Stimulated activated CD4-positive, alpha-beta T cell treated with anti-CD3 and anti-CD28 coated beads, Interleukin-12 subunit alpha, Interleukin-12 subunit beta, amount 100 ng/mL, for 24 hours (primary cell): Measurements from ENCODE around the gene PDGFRA.
A peak's percentile ranks its signal among the peaks of the same experiment; 100 is the strongest.
"Not testable (repeated sequence)": the region's sequence is repeated elsewhere in the genome, so short reads cannot be mapped to it uniquely, and the experiment has no call there.

Experiments
- DNase-seq, 2 experiments: peaks; one replicate each; pipeline ENCODE4 v3.0.0-alpha.2; 2020; ENCODE audit warnings: low read depth in 2 of 2

Gene PDGFRA

DNA sequence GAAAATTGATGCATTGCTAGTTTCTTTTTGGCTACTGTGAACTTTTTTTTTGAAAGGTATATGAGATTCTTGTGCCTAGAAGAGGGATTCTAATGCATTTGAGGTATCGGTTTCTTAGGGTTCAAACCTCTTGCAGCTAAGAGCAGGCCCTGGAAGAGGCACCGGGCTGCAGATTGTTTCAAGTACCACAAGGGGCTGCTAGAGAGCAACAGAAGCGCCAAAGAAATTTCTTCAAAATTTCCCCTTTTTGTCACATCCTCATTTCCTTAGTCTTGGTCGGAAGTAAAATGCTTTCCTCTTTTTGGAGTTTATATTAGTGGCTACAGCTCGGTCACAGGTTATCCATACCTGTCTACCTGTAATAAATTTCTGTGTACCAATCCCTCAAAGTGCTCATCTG is 89.8 kb downstream of the PDGFRA start:
- no peak for DNase-seq

DNA sequence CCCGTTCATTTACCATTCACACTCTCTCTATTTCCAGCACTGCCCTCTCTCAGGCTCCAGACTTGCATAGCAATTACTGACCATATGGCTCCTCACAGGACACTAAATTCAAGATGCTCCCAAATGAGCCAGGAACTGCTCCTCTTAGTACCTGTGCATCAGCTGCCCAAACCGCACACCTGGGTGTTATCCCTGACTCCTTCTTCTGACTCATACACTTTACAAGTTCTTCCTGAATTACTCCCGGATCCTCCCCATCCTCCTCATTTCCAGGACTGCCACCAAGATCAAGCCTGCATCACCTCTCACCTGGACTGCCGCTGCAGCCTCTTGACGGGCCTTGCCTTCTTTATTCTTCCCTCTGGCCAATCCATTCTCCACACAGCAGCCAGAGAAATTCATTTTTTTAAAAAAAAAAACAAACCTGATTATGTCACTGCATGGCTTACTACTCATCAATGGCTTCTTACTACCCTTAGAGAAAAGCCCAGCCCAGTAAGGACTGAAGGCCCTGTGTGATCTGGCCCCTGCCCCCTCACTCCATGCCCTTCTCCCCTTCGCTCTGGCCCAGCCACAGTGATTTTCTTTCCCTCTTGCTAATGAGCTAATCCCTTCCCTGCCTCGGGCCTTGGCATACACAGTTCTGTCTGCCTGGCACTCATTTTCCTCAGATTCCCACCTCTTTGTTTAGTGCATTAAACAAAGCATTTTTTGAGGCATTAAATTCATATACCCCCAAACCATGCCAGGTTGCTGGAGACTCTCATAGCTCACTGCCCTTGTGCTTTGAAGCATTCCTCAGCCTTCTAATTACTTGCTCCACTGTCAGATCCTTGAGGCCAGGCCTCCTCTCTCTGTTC is 92.0 kb downstream of the PDGFRA start:
- DNase-seq = no peak

DNA sequence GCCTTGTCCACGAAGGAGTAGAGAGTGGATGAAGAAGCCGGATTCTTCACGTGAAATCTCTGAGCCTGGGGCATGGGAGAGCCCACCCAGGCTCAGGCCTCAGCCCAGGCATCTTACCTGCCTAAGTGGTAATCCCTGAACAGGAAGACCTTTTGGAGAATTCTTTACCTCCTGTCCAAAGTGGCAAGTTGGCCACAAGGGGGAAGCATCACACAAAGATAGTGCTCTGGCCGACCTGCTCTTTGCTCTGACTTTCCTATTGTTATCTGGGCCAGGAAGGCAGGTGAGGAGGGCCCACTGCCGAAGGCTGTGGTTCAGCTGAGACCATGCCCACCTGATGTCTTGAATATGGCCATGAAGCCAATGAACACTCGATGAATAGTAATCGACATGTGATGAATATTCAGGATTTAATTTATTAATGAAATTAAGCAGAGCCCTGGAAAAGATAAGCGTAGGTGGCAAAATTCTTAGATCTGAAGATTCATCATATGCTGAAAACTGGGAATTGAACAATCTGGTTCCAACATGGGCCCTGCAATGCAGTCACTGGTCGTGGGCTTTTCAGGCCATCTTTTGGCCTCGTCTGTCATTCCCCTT is 93.8 kb downstream of the PDGFRA start:
- peak; percentile 7 to 44 for DNase-seq

DNA sequence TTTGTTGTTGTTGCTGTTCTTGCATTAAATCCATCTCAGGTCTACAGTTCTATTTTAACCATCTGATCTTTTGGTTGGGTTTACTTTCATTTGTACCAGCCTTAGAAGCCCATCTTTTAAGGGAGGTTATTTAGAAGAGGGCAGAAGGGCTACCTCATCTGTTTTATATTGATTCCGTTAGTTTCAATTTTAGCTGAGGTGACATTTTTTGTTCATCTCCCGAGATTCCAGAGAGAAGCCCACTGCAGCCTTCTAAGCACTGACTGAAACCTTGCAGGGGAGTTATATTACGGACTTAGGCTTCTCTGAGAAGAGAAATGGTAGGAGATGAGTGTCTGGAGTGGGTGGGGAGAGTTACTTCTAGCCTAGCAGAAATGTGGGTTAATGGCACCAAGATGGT is 101.8 kb downstream of the PDGFRA start:
- DNase-seq = no peak

DNA sequence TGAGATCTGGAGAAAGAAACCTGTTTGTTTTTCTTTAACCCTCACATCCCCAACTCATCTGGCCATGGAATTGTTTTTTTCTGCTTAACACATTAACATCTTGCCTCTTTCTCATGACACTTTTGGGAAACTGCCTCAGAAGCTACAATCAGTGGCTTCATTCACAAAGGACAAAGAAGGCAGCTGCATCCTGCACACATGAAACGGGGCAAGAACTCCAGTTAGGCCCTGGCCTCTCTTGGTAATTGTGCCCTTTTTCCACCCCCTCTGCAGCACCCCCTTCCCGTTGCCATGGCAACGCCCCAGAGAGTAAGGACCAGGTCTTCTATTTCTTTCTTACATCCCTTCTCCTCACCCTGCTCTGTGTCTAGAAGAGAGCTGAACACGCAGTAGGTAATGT is 103.4 kb downstream of the PDGFRA start:
- DNase-seq = no peak

DNA sequence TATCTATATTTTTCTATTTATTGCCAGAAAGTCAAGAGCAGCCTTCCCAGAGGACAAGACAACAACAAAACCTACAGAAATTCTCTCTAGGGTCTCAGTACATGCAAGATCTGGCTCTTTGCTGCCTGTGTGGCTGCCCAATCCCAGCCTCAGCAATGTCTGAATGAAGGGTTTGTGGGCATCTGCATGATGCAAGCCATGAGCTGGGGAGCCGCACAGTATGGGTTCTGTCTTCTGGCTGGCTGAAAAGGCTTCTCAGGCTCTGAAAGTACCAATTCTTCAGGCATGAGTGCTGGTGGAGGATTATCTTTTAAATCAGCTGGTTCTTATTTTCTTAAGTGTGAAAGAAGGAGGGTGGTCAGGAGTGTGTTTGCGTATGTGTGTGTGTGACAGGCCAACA is 104.6 kb downstream of the PDGFRA start:
- DNase-seq = no peak

DNA sequence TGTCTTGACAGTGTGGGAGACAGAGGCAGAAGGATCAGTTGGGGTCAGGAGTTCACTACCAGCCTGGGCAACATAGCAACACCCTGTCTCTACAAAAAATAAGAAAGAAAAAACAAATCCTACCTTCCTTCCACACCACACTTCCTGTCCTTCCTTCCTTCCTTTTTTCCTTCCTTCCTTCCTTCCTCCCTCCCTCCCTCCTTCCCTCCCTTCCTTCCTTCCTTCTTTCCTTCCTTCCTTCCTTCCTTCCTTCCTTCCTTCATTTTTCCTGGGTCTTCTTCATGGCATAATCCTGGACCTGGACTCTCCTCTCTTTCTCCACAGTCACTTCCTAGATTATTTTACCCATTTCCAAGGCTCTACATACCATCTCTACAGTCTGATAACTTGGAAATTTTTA is 105.7 kb downstream of the PDGFRA start:
- not testable (repeated sequence) for DNase-seq

DNA sequence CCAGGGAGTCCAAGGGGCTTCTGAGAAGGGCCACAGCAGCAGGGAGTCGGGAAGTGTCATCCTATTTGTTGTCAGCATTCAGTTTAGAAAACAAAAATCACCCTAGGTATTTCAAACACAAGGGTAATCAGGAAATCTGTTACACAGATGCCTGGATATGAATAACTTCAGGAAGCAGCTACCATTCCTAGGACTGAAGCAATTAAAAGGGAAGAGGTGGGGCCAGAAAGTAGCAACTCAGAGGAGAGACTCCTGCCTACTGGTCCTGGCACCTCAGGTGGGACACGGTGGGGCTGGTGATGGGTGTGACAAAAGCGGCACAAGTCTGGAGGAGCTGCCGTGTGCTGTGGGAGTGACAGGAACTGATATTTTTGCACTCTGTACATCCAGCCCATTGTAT is 107.9 kb downstream of the PDGFRA start:
- DNase-seq = no peak

DNA sequence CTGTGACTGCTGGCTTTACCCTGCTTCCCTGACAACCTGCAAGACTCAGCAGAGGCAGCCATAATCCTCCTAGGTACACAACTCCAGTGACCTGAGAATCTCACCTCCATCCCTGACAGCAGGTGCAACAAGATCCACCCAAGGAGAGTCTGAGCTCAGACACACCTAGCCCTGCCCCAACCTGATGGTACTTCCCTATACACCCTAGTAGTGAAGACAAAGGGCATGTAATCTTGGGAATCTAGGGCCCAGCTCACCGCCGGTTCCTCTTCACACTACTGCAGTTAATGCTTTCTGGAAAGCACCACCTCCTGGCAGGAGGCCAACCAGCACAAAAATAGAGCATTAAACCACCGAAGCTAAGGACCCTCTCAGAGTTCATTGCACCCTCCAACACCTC is 113.0 kb downstream of the PDGFRA start:
- not testable (repeated sequence) for DNase-seq
